IMR-90 (cell line): Measurements from ENCODE around the gene CD101. TPM values are rescaled to one million over a fixed set of nuclear protein-coding genes. Genes with fewer than 3 reads are reported as not detected.

Experiments
- ATAC-seq: fragments of 200-7000 bp; cut with Tn5 transposase; 2 replicates; pipeline ENCODE4 v1.9.1; 2020; ENCODE audit warnings: low read depth, mild to moderate bottlenecking, moderate library complexity
- BruUV-seq: library from RNA; stranded (reverse); fragments of 400-500 nt; replicated peaks from 2 replicates; lab custom pipeline; 2021; lab: Mats Ljungman, UMichigan
- CTCF ChIA-PET: fragments of 300-600 bp; formaldehyde crosslinking; extraction: SDS; loops from one replicate; lab custom pipeline; 2021; ENCODE audit warnings: antibody characterized with exemption; lab: Yijun Ruan, JAX
- POLR2A ChIA-PET: fragments of 300-600 bp; sonication (Branson Sonifier 250); formaldehyde crosslinking; loops from one replicate; lab custom pipeline; 2022; ENCODE audit warnings: antibody characterized with exemption; ENCODE audit not compliant: unreplicated experiment; lab: Charles Lee
- DNase-seq: peaks from one replicate; pipeline ENCODE4 v3.0.0; 2013
- H2AFZ ChIP-seq: replicated peaks from 2 replicates; pipeline ENCODE3; 2013; ENCODE audit warnings: low read length, mild to moderate bottlenecking; ENCODE audit not compliant: poor library complexity
- H2AK5ac ChIP-seq: 2 replicates; pipeline ENCODE4 v1.6.1; 2013; ENCODE audit warnings: low read depth, low read length, inconsistent platforms
- H2AK9ac ChIP-seq: replicated peaks from 2 replicates; pipeline ENCODE3; 2013; ENCODE audit warnings: mild to moderate bottlenecking, low read depth, low read length, moderate library complexity; ENCODE audit not compliant: poor library complexity
- H2BK120ac ChIP-seq: 2 replicates; pipeline ENCODE4 v1.6.1; 2013; ENCODE audit warnings: low read depth, low read length, inconsistent platforms
- H2BK15ac ChIP-seq: 3 replicates; pipeline ENCODE4 v1.6.1; 2013; ENCODE audit warnings: low read depth, low read length, inconsistent platforms
- H2BK20ac ChIP-seq: 2 replicates; pipeline ENCODE4 v1.6.1; 2013; ENCODE audit warnings: low read depth, mild to moderate bottlenecking, inconsistent platforms, low read length, moderate library complexity
- H2BK5ac ChIP-seq: 2 replicates; pipeline ENCODE4 v1.6.1; 2013; ENCODE audit warnings: mild to moderate bottlenecking, low read depth, low read length, inconsistent platforms; ENCODE audit not compliant: poor library complexity, severe bottlenecking
- H3K14ac ChIP-seq: replicated peaks from 2 replicates; pipeline ENCODE4 v1.6.1; 2013; ENCODE audit warnings: low read depth, low read length, inconsistent platforms
- H3K18ac ChIP-seq: 2 replicates; pipeline ENCODE4 v1.6.1; 2013; ENCODE audit warnings: low read depth, low read length, control low read depth
- H3K23ac ChIP-seq: 2 replicates; pipeline ENCODE4 v1.6.1; 2013; ENCODE audit warnings: low read depth, low read length, inconsistent platforms
- H3K27ac ChIP-seq: 2 replicates; pipeline ENCODE4 v1.5.1; 2013; ENCODE audit warnings: mild to moderate bottlenecking, control low read depth, low read length; ENCODE audit not compliant: insufficient read depth
- H3K27me3 ChIP-seq: 2 replicates; pipeline ENCODE4 v1.6.1; 2013; ENCODE audit warnings: low read length; ENCODE audit not compliant: control insufficient read depth, insufficient read depth
- H3K36me3 ChIP-seq: 2 replicates; pipeline ENCODE4 v1.6.1; 2013; ENCODE audit warnings: low read length, mixed read lengths; ENCODE audit not compliant: control insufficient read depth, insufficient read depth
- H3K4ac ChIP-seq: 2 replicates; pipeline ENCODE4 v1.6.1; 2013; ENCODE audit warnings: low read depth, low read length, inconsistent platforms
- H3K4me1 ChIP-seq: 2 replicates; pipeline ENCODE4 v1.6.1; 2013; ENCODE audit warnings: low read length, mixed read lengths; ENCODE audit not compliant: control insufficient read depth, insufficient read depth
- H3K4me2 ChIP-seq: 2 replicates; pipeline ENCODE4 v1.6.1; 2013; ENCODE audit warnings: low read depth, mild to moderate bottlenecking, control low read depth, low read length, moderate library complexity
- H3K4me3 ChIP-seq: 2 replicates; pipeline ENCODE4 v1.5.1; 2013; ENCODE audit warnings: low read depth, mild to moderate bottlenecking, control low read depth, low read length, moderate library complexity; ENCODE audit not compliant: insufficient read depth
- H3K56ac ChIP-seq: 2 replicates; pipeline ENCODE4 v1.6.1; 2013; ENCODE audit warnings: low read length, inconsistent platforms; ENCODE audit not compliant: insufficient read depth; ENCODE audit errors: extremely low read depth
- H3K79me1 ChIP-seq, 2 experiments: 2 replicates each; pipeline ENCODE4 v1.6.1; 2013; ENCODE audit warnings: low read length in 2 of 2, inconsistent platforms in 1 of 2, low read depth in 1 of 2
- H3K9ac ChIP-seq: 2 replicates; pipeline ENCODE4 v1.6.1; 2013; ENCODE audit warnings: low read depth, low read length, control low read depth
- H3K9me1 ChIP-seq: 2 replicates; pipeline ENCODE4 v1.6.1; 2013; ENCODE audit warnings: low read length, inconsistent platforms; ENCODE audit not compliant: insufficient read depth
- H3K9me3 ChIP-seq: 2 replicates; pipeline ENCODE4 v1.6.1; 2013; ENCODE audit warnings: low read length; ENCODE audit not compliant: control insufficient read depth, insufficient read depth
- H4K20me1 ChIP-seq: 2 replicates; pipeline ENCODE4 v1.6.1; 2013; ENCODE audit warnings: low read length, inconsistent platforms; ENCODE audit not compliant: insufficient read depth
- H4K5ac ChIP-seq: 2 replicates; pipeline ENCODE4 v1.6.1; 2013; ENCODE audit warnings: mild to moderate bottlenecking, low read depth, low read length, control low read depth
- H4K8ac ChIP-seq, 2 experiments: 2 replicates each; pipeline ENCODE4 v1.6.1; 2013; ENCODE audit warnings: low read depth in 2 of 2, low read length in 2 of 2, control low read depth in 1 of 2, inconsistent platforms in 1 of 2
- H4K91ac ChIP-seq: 2 replicates; pipeline ENCODE4 v1.6.1; 2013; ENCODE audit warnings: low read depth, low read length, inconsistent platforms; ENCODE audit not compliant: insufficient read depth
- BHLHE40 ChIP-seq: fragments of 150-350 bp; IDR thresholded peaks from 2 replicates; pipeline ENCODE4 v1.6.1; 2016; ENCODE audit warnings: mild to moderate bottlenecking, low read depth, low read length
- CEBPB ChIP-seq: IDR thresholded peaks from 2 replicates; pipeline ENCODE4 v1.6.1; 2012; ENCODE audit warnings: low read depth, low read length, improper control_type of control experiment
- CHD1 ChIP-seq: IDR thresholded peaks from 2 replicates; pipeline ENCODE4 v1.6.1; 2012; ENCODE audit warnings: low read depth, low read length, improper control_type of control experiment
- CTCF ChIP-seq: conservative IDR thresholded peaks from 2 replicates; pipeline ENCODE4 v1.5.1; 2012; ENCODE audit warnings: mild to moderate bottlenecking, low read depth, low read length, improper control_type of control experiment
- FOS ChIP-seq: fragments of 150-350 bp; IDR thresholded peaks from 2 replicates; pipeline ENCODE4 v1.6.1; 2016; ENCODE audit warnings: low read depth, low read length
- MAFK ChIP-seq: IDR thresholded peaks from 2 replicates; pipeline ENCODE4 v1.6.1; 2012; ENCODE audit warnings: low read depth, low read length, improper control_type of control experiment
- MAZ ChIP-seq: IDR thresholded peaks from 2 replicates; pipeline ENCODE4 v1.6.1; 2012; ENCODE audit warnings: low read depth, mild to moderate bottlenecking, low read length, improper control_type of control experiment, moderate library complexity, borderline replicate concordance
- MXI1 ChIP-seq: IDR thresholded peaks from 2 replicates; pipeline ENCODE4 v1.6.1; 2012; ENCODE audit warnings: low read depth, mild to moderate bottlenecking, low read length, moderate library complexity, borderline replicate concordance
- NFE2L2 ChIP-seq: fragments of 150-350 bp; IDR thresholded peaks from 2 replicates; pipeline ENCODE4 v1.6.1; 2016; ENCODE audit warnings: low read depth, mild to moderate bottlenecking, low read length
- POLR2A ChIP-seq: IDR thresholded peaks from 2 replicates; pipeline ENCODE4 v1.6.1; 2012; ENCODE audit warnings: mild to moderate bottlenecking, low read depth, low read length
- RAD21 ChIP-seq: IDR thresholded peaks from 2 replicates; pipeline ENCODE4 v1.6.1; 2012; ENCODE audit warnings: low read length, improper control_type of control experiment
- RCOR1 ChIP-seq: IDR thresholded peaks from 2 replicates; pipeline ENCODE4 v1.6.1; 2012; ENCODE audit warnings: mild to moderate bottlenecking, low read length, improper control_type of control experiment; ENCODE audit not compliant: insufficient replicate concordance
- RFX5 ChIP-seq: IDR thresholded peaks from 2 replicates; pipeline ENCODE4 v1.8.0; 2012; ENCODE audit warnings: low read depth, mild to moderate bottlenecking, low read length, moderate library complexity
- SMC3 ChIP-seq: fragments of 150-350 bp; IDR thresholded peaks from 2 replicates; pipeline ENCODE4 v1.6.1; 2016; ENCODE audit warnings: low read depth, mild to moderate bottlenecking, antibody characterized with exemption, low read length, moderate library complexity
- dilution Hi-C: fragments of 300-500 bp; cut with HindIII; formaldehyde crosslinking; loops from one replicate; pipeline ENCODE4 v1.14.3; 2018; ENCODE audit warnings: low sequenced_read_pairs; ENCODE audit not compliant: unreplicated experiment
- in situ Hi-C: fragments of 300-500 bp; cut with MboI; formaldehyde crosslinking; loops from 3 replicates; pipeline ENCODE4 v1.14.3; 2019; ENCODE audit warnings: low sequenced_read_pairs, inconsistent platforms, mixed read lengths
- intact Hi-C: fragments of 100-400 bp; cut with micrococcal nuclease; formaldehyde crosslinking; loops from 2 replicates; pipeline ENCODE4 v1.10.0; 2022
- polyA plus RNA-seq, 3 experiments: library from polyadenylated mRNA; depleted of rRNA; stranded (reverse); fragments of >200 nt; gene quantifications; 2 replicates each; pipeline ENCODE4 v1.2.3, GENCODE V29; 2012; ENCODE audit warnings: low replicate concordance in 1 of 3
- total RNA-seq: library from RNA; depleted of rRNA; stranded (reverse); fragments of >200 nt; gene quantifications from 2 replicates; pipeline ENCODE4 v1.2.3, GENCODE V29; 2012
- TF ChIP-seq, protein P1 (sequence below): fragments of 150-350 bp; IDR thresholded peaks from 2 replicates; pipeline ENCODE4 v1.6.1; 2017; ENCODE audit warnings: mild to moderate bottlenecking, antibody characterized with exemption, low read length, low read depth
- TF ChIP-seq, protein P2 (sequence below): fragments of 150-350 bp; IDR thresholded peaks from 2 replicates; pipeline ENCODE4 v1.6.1; 2016; ENCODE audit warnings: low read depth, mild to moderate bottlenecking, low read length, moderate library complexity, borderline replicate concordance

Gene CD101
- total and polyA plus RNA-seq, 2 of the 4 experiments (the other 2 are of a cell fraction), result not detected

GRCh38 chr1:116997636-116998035 lies 3.9 kb upstream of the CD101 start:
- no peak overlapping the region for H3K4me2 ChIP-seq
- H2AFZ ChIP-seq, result no peak overlapping the region
- no peaks in the 10 kb centered on the region for H3K27me3 ChIP-seq
- no peaks in the 10 kb centered on the region for H3K36me3 ChIP-seq
- no peak overlapping the region for H3K23ac ChIP-seq
- H3K18ac ChIP-seq, result no peak overlapping the region
- H4K8ac ChIP-seq, result no peak overlapping the region
- H3K9ac ChIP-seq, result no peak overlapping the region
- in situ Hi-C loops, result no loop called here
- H2BK120ac ChIP-seq, result no peak overlapping the region
- no peak overlapping the region for H2BK15ac ChIP-seq
- dilution Hi-C loops, result no loop called here
- no peak overlapping the region for H3K4ac ChIP-seq
- H3K79me1 ChIP-seq, result no peaks in the 10 kb centered on the region
- DNase-seq (no peak), ATAC-seq (no peak)
- H3K4me1 ChIP-seq, result no peaks in the 10 kb centered on the region
- H3K9me3 ChIP-seq, result no peaks in the 10 kb centered on the region
- TF ChIP-seq CTCF (no peak), POLR2A (no peak), SMC3 (no peak), RCOR1 (no peak), FOS (no peak), RFX5 (no peak), BHLHE40 (no peak), MXI1 (no peak), MAZ (no peak), CEBPB (no peak), CHD1 (no peak), NFE2L2 (no peak), RAD21 (no peak), MAFK (no peak)
- TF ChIP-seq, protein P1, sequence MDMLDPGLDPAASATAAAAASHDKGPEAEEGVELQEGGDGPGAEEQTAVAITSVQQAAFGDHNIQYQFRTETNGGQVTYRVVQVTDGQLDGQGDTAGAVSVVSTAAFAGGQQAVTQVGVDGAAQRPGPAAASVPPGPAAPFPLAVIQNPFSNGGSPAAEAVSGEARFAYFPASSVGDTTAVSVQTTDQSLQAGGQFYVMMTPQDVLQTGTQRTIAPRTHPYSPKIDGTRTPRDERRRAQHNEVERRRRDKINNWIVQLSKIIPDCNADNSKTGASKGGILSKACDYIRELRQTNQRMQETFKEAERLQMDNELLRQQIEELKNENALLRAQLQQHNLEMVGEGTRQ, result no peak
- TF ChIP-seq, protein P2, sequence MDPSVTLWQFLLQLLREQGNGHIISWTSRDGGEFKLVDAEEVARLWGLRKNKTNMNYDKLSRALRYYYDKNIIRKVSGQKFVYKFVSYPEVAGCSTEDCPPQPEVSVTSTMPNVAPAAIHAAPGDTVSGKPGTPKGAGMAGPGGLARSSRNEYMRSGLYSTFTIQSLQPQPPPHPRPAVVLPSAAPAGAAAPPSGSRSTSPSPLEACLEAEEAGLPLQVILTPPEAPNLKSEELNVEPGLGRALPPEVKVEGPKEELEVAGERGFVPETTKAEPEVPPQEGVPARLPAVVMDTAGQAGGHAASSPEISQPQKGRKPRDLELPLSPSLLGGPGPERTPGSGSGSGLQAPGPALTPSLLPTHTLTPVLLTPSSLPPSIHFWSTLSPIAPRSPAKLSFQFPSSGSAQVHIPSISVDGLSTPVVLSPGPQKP, result no peak
- H4K20me1 ChIP-seq, result no peaks in the 10 kb centered on the region
- no peaks in the 10 kb centered on the region for H3K9me1 ChIP-seq
- no peak overlapping the region for H3K4me3 ChIP-seq
- no peak overlapping the region for H4K91ac ChIP-seq
- no peak overlapping the region for H2BK5ac ChIP-seq
- no TSS peak for BruUV-seq
- no peak overlapping the region for H3K14ac ChIP-seq
- CTCF ChIA-PET, result no interaction called here
- H4K5ac ChIP-seq, result no peak overlapping the region
- POLR2A ChIA-PET, result no interaction called here
- no peak overlapping the region for H3K27ac ChIP-seq
- no peak overlapping the region for H3K56ac ChIP-seq
- H2AK9ac ChIP-seq, result no peak overlapping the region
- no peak overlapping the region for H2AK5ac ChIP-seq
- intact Hi-C loops, result no loop called here
- no peak overlapping the region for H2BK20ac ChIP-seq
